Inferior parietal cortex (tissue), 1 donor: ENCODE measurements around the gene ANKRD11.
A peak's percentile ranks its signal among the peaks of the same experiment; 100 is the strongest.

Source experiments
- DNase-seq: peaks from one replicate; pipeline ENCODE4 v3.0.0-alpha.2; 2016; ENCODE audit errors: extremely low spot score

The ANKRD11 gene

DNA sequence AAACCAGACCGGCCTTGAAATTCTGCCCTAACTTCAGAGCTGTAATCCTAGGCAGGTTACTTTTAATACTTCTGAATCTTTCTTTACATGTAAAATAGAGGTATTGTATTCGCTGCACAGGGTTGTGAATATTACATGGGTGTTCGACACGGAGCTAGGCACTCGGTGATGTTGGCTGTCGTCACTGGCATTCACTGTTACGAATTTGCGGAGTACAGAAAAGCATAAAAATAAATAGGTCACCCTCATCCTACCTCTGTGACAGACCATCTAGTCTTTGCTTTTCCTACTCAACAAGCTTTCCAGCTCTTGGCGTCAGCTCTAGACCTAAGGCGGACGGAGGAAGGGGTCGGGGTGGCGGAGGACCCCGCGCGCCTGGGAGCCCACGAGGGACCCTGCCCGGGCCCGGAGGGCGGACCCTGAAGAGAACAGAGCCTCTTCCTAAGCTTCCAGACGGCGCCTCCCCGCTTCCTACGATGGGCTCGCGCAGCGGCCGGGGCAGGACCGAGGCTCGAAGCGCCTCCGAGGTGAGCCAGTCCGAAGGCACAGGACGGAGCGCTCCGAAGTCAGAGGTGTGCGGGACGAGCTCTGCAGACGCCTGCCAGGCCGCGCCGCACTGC, 17.0 kb upstream of the ANKRD11 start:
- DNase-seq: no peak

DNA sequence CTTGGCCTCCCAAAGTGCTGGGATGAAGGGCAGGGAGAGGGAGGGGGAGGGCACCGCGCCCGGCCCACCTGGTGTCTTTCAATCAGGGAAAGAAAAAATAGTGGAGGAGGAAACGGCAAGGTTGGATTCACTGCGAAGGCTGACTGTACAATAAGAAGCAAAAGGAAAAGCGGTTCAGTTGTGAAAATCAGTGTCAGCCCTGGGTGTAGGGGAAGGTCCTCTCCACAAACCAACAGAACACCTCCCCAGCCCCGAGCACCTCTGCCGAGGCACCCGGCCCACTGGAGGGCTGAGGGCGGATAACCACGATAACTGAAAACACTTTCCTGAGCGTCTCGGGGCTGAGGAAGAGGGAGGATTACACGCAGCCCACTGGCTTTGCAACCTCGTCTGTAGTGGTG, 16.4 kb upstream of the ANKRD11 start:
- no peak for DNase-seq

DNA sequence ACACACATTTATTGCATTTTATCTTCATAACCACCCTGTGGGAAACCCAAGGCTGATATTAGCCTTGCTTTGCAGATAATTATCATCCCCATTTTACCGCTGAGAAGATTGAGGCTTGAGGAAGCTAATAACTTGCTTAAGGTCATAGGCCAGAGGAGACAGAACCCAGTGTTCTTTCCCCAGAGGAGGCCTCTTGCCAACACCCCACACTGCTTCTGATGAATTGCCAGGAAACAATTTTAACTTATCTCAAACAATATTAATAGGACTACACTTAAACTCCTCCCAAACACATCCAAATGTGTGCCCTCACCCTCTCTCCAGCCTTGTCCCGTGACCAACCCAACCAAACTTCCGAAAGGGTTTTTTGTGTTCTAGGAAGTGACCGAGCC, 15.7 kb upstream of the ANKRD11 start:
- no peak for DNase-seq

DNA sequence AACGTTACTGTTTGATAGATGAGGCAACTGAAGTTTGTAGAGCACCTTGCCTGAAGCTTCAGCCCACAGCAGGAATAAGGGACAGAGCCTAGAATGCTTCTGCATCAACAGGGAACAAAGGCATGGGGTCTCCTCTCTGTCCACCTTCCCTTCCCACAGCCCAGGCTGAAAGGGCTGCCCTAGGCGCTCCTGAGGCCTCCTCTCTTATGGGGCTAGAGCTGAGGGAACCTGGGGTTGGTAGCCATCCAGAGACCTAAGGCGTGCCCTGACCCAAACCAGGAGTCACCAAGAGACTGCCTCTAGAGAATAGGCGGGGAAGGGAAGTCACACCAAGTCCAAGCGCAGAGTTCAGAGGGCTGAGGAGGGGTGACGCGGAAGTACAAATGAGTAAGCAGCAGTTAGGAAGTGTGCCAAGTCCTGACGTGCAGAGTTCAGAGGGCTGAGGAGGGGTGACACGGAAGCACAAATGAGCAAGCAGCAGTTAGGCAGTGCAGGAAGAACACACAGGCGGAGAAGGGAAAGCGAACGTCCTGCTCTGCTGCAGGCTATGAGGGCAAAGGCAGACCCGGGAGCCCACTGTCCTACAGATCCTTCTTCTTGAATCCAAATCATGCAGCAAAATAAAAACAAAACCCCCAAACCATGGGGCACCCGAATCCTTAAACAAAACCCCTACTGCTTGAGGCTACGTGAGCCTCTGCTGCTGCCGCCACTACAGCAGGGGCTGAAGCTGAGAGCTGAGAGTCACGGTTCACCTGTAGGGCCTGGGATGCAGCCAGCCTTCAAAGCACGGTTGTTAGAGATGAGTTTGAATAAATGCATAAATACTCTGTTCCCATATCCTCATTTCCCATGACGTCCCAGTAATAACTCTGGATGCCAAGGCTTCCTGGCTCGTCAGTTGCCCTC, 15.1 kb upstream of the ANKRD11 start:
- DNase-seq: peak; percentile 64

DNA sequence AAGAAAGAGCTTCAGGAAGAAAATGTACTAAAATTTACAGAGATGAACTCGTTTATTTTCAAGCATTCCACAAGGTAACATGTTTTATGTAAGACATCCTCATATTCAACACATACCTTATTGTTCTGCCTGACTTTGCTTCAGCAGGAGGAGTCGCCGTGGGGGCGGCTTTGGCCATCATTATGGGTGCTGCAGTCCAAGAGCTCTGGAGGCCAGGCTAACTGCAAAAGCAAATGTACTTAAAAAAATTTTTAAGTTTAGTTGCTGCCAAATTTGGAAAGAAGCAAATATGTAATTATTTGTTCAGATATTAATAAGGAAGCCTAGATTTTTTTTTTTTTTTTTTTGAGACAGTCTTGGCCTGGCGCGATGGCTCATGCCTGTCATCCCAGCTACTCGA, 13.7 kb upstream of the ANKRD11 start:
- no peak for DNase-seq

DNA sequence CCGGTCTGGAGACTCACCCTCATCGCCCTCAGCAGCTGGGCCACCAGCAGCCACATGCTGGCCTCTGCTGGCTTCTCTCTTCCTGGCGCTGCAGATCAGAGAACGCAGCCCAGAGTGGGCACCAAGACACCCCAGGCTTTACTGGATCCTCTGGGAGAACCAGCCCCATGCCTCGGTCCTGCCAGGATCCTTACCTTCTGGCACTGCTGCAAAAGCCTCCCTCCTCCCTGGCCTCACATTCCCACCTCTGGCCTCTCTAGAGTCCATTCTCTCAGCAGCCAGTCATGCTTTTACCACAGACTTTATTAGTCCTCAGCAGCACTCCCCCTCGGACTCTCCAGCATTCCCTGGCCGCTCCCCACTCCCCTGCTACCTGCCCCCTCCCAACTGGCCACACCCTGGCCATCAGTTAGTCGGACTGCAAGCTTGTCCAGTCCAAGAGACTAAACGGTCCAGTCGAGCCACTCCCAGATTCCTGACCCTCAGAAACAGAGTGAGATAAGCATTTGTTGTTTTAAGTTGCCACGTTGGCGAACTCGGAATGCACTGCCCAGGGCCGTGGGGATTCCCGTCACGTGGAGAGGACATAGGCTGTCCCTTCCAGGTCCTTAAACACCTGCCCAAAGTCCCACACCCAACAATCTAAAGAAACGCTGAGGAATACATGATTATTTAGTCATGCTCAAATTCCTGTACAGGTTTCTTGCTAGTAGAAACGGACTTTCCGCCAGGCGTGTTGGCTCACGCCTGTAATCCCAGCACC, 11.9 kb upstream of the ANKRD11 start:
- DNase-seq: no peak

DNA sequence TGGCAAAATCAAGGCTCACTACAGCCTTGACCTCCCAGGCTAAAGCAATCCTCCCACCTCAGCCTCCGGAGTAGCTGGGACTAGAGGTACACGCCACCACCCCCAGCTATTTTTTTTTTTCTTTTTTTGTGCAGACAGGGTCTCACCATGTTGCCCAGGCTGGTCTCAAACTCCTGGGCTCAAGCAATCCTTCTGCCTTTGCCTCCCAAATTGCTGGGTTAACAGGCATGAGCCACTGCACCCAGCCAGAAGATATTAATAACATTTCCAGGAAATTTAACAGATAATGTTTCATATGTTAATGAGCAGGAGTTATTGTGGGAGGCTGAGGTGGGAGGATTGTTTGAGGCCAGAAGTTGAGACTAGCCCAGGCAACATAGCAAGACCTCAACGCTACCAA, 9.4 kb upstream of the ANKRD11 start:
- no peak for DNase-seq

DNA sequence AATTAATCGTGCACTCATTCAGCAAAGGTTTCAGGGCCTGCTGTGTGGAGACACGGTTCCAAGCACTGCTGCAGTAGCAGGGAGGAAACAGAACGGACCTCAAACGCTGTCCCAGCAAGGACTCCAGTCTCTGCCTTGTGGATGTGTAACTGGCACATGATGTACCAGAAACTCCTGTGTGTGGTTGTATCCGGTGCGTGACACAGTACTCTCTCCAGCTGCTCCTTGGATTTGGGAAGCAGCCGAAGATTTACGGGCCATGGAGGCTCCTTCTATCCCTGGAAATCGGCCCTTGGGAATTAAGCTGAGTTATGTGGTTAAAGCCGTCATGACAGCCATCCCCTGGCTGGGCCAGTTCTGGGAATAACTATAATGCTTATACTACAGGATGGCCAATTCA, 8.5 kb upstream of the ANKRD11 start:
- DNase-seq: no peak

DNA sequence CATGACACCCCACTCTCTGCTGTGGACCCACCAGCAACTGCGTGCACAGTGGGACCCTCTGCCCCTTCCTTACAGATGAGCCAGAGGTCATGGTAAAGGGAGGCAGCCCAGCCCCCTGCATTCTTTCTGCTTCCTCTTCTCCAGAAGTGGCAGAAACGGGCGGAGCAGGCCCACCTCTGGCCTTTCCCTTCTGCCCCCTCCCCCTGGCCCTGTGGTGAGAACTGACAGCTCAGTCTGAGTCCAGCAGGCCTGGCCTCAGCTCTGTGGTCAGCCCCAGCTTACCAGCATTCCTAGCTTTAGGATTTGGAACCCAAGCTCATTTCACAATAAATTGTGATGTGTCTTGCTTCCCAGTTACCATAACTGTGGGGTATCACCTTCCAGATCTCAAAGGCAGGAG, 4.8 kb upstream of the ANKRD11 start:
- DNase-seq: no peak

DNA sequence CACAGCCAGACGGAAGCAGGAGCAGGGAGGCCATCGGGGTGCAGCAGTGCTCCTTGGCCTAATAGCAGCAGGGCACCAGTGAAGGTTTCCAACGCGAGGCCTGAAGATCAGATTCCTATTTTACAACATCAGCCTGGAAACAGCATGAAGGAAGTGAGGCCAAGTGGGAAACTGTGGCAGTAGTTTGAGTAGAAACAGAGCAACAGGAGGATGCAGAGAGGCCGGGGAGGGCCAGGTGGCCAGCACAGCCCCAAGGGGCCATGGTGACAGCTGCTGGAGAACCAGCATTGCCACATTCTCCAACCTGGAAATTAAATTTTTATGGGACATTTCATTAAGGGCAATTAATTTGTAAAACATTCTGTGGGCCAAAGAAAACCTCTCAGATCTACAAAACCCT, 3.4 kb upstream of the ANKRD11 start:
- no peak for DNase-seq

DNA sequence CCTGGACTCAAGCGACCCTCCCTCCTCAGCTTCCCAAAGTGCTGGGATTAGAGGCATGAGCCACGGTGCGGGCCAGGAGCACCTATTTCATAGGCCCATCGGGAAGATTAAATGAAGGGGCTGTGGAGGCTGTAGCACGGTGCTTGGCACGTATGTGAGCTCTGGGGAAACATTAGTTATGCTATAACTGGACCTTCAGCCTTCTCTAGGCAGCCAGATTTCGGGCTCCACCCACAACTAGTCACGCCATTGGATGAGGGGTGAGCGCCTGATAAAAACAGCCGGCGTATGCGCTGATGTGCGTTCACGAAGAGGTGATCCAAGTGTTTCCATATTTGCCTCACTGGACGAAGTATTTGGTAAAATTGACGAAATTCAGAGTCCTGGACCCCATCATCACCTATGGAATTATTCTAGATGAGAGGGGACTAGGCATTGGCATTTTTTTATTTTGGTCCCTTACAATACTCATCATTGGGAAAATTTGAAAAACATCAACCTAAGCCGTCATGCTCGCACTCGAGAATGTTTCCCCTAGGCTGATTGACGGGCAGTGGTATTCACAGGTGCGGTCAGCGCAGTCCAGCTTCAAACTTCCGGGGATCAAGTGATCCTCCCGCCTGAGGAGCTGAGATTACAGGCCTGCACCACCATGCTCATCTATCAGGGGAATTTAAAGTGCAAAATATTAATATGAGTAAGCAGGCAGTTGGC, 1.8 kb upstream of the ANKRD11 start:
- DNase-seq: no peak

DNA sequence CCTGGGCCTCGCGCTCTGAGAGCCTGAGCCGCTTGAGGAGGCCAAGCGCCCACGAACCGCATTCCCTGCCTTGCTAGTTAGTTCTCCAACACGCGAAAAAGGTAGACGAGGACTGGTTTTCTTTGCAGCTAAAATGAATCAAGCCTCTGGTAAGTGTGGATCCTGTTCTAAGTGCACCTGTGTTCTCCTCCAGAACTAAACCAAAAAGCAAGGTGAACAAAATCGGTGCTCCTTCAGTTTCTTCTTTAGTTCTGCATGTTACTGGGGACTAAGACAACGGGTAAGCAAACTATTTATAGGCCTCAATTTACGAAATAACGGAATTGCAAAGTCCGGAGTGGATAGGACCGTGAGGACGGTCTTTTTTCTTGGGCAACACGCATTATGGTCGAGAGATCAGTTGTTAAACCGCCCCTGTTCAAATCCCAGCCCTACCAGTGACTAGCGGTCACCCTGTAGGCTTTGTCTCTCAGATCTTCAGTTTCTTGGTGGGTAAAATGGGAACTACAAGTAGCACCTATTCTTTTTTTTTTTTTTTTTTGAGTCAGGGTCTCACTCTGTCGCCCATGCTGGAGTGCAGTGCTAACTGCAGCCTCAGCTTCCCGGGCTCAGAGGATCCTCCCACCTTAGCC, 993 bp upstream of the ANKRD11 start:
- no peak for DNase-seq

DNA sequence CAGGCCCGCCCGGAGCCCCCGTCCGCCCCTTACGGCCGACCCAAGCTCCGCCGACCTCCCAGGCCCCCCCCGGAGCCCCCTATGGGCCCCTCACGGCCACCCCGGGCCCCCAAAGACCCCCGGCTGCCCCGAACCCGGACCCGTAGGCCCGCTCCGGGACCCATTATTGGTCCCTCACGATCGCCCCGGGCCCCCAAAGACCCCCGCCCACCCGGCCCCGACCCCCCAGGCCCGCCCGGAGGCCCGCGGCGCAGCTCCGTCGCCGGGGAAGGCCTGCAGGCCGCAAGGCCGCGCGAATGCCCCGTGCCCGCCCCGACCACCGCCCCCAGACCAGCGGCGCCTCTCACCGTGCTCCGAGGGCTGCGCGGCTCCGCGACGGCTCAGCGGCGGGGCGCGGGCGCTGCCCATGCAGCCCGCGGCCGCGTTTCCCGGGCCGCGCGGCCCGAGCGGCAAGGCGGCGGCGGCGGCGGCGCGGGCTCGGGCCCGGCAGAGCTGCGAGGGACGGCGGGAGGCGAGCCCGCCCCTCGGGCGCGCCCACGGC, 393 bp downstream of the ANKRD11 start:
- DNase-seq: no peak

DNA sequence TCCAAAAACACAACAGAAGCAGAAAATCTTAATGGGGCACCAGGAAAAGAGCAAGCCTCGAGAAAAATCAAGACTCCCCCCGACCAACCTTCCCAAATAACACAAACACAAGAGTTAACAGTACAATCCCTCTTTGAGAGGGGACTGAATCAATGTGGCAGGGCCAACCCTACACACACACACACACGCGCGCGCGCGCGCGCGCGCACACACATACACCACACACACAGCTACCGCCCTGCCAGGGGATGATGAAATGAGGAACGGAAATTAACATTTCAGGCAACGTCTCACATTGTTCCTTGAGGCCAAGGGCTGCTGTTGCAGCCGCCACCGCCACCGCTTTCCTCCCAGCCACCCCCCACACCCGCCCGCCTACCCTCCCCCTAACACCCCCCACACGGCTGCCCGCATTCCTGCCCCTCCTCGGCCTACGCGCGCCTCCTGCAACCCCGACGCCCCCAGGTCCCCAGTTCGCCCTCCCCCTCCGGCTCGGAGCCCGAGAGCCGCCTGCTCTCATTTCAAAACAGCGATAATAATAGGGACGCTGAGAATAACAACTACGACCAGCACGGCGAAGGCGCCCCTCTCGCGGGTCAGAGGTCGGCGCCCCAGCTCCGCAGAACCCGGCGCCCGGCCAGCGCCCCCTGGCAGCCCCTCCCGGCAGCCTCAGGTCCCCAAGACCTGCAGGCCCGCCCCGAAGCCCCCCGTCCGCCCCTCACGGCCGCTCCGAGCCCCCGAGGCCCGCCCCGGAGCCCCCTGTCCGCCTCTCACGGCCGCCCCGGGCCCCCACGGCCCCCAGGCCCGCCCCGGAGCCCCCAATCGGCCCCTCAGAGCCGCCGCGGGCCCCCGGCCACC, 1.1 kb downstream of the ANKRD11 start:
- peak; percentile 73 for DNase-seq

DNA sequence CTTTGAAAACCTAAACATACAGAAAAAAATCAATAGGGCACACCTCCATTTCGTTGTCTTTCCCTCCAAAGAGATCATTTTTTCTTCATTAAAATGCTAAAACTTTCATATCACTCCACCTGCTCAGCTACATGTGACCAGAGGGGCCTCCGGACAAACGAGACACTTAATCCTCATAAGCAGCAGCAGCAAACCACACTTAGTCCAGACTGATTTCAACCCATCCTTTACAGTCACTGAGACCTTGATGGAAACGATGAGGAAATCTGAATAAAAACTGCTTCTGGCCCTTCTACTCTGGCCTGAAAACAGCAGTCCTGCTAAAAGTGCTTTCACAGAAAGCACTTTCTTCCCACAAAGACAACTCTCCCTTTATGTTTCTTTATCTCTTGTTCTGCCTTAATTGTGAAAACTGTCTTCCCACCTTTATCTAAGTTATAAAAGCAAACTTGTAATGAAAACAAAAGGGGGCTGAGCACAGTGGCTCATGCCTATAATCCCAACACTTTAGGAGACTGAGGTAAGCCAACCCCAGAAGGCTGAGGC, 4.6 kb downstream of the ANKRD11 start:
- no peak for DNase-seq

DNA sequence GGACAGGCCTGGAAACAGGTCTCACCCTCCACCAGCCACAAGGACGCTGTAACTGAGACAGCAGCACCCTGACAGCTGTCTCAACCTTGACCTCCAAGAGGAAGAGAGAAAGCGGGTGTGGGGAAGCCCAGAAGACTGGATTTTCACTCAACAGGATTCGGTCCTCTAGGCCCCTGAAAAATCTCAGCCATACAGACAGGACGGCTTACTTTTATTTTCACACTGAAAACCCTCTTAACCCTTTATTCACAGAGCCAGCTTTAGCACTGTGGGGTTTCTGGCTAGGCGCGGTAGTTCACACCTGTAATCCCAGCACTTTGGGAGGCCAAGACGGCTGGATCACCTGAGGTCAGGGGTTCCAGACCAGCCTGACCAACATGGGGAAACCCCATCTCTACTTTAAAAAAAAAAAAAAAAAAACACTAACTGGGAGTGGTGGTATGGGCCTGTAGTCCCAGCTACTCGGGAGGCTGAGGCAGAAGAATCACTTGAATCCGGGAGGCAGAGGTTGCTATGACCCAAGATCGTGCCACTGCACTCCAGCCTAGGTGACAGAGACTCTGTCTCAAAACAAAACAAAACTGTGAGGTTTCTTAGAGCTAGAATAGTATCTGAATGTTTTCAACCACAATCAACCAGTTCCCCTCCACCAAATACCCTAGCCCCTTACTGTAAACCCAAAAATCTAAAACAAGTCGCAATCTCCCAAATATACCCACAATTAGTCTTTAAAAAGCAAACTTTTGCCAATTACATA, 5.3 kb downstream of the ANKRD11 start:
- DNase-seq: no peak

DNA sequence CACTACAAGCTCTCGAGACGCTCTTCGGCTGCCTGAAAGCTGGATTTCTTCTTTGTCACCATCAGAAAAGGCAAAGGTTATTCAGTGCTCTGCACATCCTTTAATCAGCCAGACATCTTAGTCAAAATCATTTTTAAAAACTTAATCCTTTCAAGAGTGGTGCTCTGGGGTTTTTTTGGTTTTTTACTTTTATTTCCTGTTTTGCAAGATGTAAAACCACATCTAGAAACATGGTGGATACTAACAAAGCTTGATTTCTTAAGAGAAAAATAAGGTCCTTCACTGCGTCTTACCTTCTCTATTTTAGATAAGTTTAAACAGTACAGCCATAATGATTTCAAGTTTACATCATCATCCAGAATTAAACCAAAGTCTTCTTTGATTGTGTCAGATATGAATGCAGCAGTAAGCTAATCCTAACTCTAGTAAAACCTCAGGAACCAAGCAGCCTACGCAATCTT, 6.3 kb downstream of the ANKRD11 start:
- no peak for DNase-seq

DNA sequence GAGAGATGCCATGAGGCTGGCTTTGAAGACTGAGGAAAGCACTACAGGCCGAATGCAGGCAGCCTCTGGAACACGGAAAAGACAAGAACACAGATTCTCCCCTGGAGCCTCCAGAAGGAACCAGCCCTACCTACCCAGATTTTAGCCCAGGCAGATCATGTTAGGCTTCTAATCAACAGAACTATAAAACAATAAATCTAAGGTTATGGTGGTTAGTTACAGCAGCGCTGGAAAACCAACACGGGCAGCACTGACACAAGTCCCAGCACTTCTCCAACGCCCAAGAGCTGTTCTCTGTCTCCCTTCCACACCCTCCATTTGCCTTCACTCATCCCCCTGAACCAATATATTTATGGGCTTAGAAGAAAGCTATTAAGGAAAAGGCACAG, 7.5 kb downstream of the ANKRD11 start:
- DNase-seq: no peak

DNA sequence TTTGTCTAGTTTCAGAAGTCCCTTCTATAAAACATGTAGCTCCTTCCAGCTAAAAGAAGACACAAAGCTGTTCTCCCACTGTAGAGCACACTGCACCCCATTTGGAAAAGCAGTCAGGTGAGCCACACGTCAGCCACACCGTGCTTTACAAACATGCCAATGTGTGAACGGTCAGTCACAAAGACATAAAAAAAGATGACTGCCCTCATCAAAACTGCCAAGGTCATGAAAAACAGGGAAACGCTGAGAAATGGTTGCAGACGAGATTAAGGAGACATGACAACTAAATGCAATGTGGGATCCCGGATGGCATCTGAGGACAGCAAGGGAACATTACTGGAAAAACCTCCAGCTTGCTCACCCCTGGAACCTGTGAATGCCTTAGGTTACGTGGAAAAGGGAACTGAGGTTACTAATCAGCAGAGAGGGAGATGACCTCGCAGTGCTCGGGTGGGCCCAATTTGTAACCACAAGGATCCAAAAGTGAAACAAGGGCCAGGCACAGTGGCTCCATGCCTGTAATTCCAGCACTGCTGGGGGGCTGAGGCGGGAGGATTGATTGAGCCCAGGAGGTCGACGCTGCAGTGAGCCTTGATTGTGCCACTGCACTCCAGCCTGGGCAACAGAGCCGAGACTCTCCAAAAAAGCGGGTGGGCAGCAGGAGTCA, 8.1 kb downstream of the ANKRD11 start:
- DNase-seq: no peak
